ENCODE data around the gene HORMAD2.

GRCh38 chr22:30219668-30220278 is 139.5 kb downstream of the HORMAD2 start:
- TF ChIP-seq BHLHE40 (IDR thresholded peaks at IDR 0.05; ENCODE audit: low read depth, low read length) (no peak), EHF (CRISPR knock-in tag; IDR thresholded peaks at IDR 0.05) (no peak), CTCF (IDR thresholded peaks at IDR 0.05) (no peak), MAFK (IDR thresholded peaks at IDR 0.05; ENCODE audit: partially characterized antibody) (no peak), KDM1A (IDR thresholded peaks at IDR 0.05; ENCODE audit: low read depth) (no peak), ESRRA (IDR thresholded peaks at IDR 0.05; ENCODE audit: borderline replicate concordance, low read length) (no peak)

All from A549 (cell line).